SK-N-MC (cell line): Measurements from ENCODE around the gene MMEL1.

Experiments used
- EZH2 ChIP-seq: fragments of 200-600 bp; sonication (generic); IDR thresholded peaks from one replicate; pipeline ENCODE4 v1.6.1; 2017; ENCODE audit warnings: antibody characterized with exemption
- POLR2AphosphoS5 ChIP-seq: IDR thresholded peaks from 2 replicates; pipeline ENCODE4 v1.6.1; 2012; ENCODE audit warnings: mild to moderate bottlenecking, low read depth, low read length, borderline replicate concordance

DNA sequence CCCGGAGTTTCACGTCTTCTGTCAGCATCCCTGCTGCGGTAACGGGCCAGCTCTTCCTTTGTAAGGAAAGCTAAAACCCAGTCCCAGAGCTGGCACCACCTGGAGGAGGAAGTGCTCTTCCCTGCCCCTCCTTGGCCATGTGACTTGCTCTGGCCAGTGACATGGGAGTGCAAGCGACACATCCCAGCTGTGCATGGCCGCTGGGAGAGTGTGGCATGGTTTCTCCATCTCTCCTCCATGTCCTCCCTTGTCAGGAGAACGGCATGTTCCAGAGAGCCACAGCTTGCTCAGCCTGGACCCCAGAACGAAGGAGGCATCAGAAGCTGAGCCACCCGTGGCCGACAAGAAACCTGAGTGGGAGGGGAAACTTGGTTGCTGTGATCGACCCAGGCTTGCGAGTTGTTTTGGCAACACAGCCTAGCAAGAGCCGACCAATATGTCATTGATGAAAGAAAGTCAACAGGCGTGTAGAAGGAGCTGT is 48.9 kb downstream of the MMEL1 start:
- TF ChIP-seq EZH2 = no peak
- TF ChIP-seq POLR2AphosphoS5 = no peak
